HG02588 (cell line): ENCODE measurements around the gene MYH7B.

Experiments
- ATAC-seq: cut with Tn5 transposase; IDR thresholded peaks from one replicate; pipeline ENCODE4 v1.9.1; 2021; ENCODE audit warnings: mild to moderate bottlenecking, moderate library complexity; ENCODE audit not compliant: unreplicated experiment

MYH7B gene

GRCh38 chr20:34955231-34956040, at the start of gene MYH7B, which contains the start of gene GSS:
MYH7B (plus strand) TSS chr20:34955868; CDS start chr20:34978006, 22,138 bp downstream.
GSS (minus strand) TSS chr20:34955806; CDS start chr20:34951852, 3,954 bp downstream.
- peak; percentile 85 for ATAC-seq

DNA sequence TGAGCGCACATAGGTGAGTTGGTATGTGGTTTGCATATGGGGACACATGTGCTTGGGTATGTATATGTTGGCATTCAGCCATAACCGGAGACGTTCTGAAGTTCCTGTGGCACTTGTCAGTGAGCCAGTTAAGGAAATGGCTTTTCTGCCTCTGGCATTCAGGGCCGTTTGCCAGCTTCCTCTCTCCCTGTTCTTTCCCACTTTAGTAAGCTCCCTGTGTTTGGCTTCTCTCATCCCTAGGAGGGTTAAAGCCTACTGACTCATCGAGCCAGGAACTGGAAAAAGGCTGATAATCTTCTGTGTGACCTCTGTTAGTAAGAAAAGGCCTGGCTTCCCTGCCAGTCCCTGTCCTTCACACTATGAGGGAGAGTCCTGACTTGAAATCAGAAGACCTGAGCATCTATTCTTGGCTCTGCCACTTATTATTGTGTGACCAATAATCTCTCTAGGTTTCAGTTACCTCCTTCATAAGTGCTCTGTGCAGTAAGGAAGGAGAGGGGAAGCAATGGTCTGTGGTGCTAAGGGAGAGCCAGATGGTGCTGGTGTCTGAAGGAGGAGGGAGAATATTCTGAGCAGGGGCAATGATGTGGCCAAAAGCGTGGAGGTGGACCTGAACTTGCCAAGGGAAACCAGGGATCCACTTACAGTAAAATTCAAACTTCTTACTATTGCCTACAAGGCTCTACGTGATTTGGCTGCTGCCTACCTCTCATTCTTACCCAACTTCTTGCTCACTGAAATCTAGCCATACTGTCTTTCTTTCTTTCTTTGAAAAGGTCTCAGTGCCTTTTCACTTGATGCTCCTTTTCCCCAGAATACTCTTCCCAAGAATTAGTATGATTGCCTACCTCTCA, 47.8 kb upstream of the MYH7B start:
- ATAC-seq: no peak

- ATAC-seq: no peak
Measured at GRCh38 chr20:34915131-34915530, 40.5 kb upstream of the MYH7B start.

- ATAC-seq: no peak
Measured at GRCh38 chr20:34915749-34916455, 39.8 kb upstream of the MYH7B start.

- ATAC-seq: no peak
Measured at GRCh38 chr20:34916774-34917354, 38.8 kb upstream of the MYH7B start.

- no peak for ATAC-seq
Measured at GRCh38 chr20:34920055-34920454, 35.6 kb upstream of the MYH7B start.

GRCh38 chr20:34921436-34921835, 34.2 kb upstream of the MYH7B start:
- no peak for ATAC-seq

GRCh38 chr20:34922654-34923381, 32.9 kb upstream of the MYH7B start:
- ATAC-seq: no peak

- ATAC-seq: no peak
Measured at GRCh38 chr20:34923414-34923813, 32.3 kb upstream of the MYH7B start.

DNA sequence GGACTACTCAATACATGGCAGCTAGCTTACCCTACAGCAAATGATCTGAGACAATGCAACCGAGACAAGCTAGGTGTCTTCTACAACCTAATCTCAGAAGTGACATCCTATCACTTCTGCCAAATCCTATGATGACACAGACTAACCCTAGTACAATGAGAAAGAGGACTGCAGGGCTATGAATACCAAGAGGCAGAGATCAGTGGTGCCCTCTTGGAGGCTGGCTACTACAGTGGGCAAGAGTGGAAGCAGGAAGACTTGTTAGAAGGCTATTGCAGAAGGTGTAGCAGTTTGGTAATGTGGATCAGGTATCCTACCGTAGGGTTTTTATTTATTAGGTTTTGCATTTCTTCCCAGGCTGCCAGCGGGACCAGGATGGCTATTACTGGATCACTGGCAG, 30.3 kb upstream of the MYH7B start:
- no peak for ATAC-seq

- ATAC-seq: no peak
Measured at GRCh38 chr20:34925981-34926380, 29.7 kb upstream of the MYH7B start.

DNA sequence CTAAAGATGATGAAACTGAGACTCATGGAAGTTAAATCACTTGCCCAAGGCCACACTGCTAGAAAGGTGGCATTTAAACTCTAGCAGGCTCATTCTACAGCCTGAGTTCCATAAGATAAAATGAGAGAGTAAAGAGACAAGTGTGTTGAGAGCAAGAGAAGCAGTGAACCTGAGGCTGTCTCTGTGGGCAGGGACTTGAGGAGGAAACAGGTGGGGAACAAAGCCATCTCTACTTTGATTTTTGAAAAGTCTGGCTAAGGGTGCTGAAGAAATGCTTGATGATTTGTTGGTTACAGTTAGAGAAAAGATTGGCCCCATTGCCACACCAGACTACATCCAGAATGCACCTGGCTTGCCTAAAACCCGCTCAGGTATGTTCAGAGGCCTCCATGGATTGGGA, 29.1 kb upstream of the MYH7B start:
- ATAC-seq: no peak

GRCh38 chr20:34927736-34928135, 27.9 kb upstream of the MYH7B start:
- ATAC-seq: no peak

GRCh38 chr20:34928411-34928810, 27.3 kb upstream of the MYH7B start:
- ATAC-seq: no peak

- no peak for ATAC-seq
Measured at GRCh38 chr20:34931771-34932170, 23.9 kb upstream of the MYH7B start.

DNA sequence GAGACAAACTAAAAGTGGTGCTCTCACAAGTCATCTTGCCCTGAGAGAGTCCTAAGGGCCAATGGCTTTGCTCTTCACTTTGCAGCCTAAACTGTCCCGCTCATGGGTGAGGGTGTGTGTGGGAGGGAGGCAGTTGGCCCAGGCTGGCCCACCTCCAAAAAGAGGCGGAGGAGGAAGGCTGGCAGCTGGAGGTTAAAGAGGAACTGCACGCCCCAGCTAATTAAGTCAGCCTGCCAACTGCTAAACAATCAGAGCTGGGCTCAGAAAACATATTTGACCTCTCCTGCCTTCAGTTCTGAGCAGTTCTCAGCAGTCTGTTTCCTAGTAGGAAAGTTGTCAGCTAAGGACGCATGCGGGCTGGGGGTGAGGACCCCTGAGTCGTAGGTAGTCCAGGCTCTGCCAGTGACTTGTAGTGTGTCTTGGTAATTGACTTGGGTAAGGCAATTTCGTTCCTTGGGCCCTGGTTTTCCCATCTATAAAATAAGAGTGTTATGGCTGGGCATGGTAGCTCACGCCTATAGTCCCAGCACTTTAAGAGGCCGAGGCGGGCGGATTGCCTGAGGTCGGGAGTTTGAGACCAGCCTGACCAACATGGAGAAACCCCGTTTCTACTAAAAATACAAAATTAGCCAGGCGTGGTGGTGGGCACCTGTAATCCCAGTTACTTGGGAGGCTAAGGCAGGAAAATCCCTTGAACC, 17.1 kb upstream of the MYH7B start:
- no peak for ATAC-seq

DNA sequence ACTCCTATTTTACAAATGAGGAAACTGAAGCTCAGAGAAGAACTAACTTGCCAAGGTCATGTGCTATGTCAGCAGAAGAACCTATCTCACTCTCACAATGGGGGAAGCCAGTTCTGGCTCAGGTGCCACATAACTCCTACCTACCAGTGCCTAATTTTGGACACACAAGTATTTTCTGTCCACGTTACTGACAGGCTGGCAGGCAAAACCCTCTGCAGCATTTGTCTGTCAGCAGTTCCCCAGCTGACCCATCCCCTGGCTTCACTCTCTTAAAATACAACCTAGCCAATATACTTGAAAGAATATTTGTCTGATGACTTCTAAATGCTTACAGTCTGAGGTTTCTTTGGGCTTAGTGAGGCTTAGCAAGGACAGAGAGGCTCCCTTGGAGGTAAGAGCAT, 15.6 kb upstream of the MYH7B start:
- no peak for ATAC-seq

GRCh38 chr20:34941226-34941625, 14.4 kb upstream of the MYH7B start:
- ATAC-seq: no peak

GRCh38 chr20:34942301-34942700, 13.4 kb upstream of the MYH7B start:
- no peak for ATAC-seq
